Measurements from ENCODE around the gene CSMD2.

Gene CSMD2

GRCh38 chr1:33949570-33949969 is 215.5 kb downstream of the CSMD2 start:
- DNase-seq, result no peak

GRCh38 chr1:33948291-33948690 is 216.7 kb downstream of the CSMD2 start:
- DNase-seq, result no peak

- DNase-seq, result no peak
Observed at GRCh38 chr1:33946836-33947235, 218.2 kb downstream of the CSMD2 start.

- no peak for DNase-seq
Observed at GRCh38 chr1:33944846-33945245, 220.2 kb downstream of the CSMD2 start.

- no peak for DNase-seq
Observed at GRCh38 chr1:33943978-33944377, 221.1 kb downstream of the CSMD2 start.

- no peak for DNase-seq
Observed at GRCh38 chr1:33932871-33933270, 232.2 kb downstream of the CSMD2 start.

GRCh38 chr1:33931111-33931475 is 233.9 kb downstream of the CSMD2 start:
- no peak for DNase-seq

GRCh38 chr1:33930346-33931110 is 234.5 kb downstream of the CSMD2 start:
- DNase-seq, result no peak

- DNase-seq, result no peak
Observed at GRCh38 chr1:33928251-33928650, 236.8 kb downstream of the CSMD2 start.

GRCh38 chr1:33927721-33928120 is 237.3 kb downstream of the CSMD2 start:
- DNase-seq, result no peak

- DNase-seq, result no peak
Observed at GRCh38 chr1:33925586-33925985, 239.4 kb downstream of the CSMD2 start.

- no peak for DNase-seq
Observed at GRCh38 chr1:33921281-33921680, 243.7 kb downstream of the CSMD2 start.

- DNase-seq, result no peak
Observed at GRCh38 chr1:33918368-33918767, 246.7 kb downstream of the CSMD2 start.

GRCh38 chr1:33916786-33917185 is 248.2 kb downstream of the CSMD2 start:
- no peak for DNase-seq

GRCh38 chr1:33914531-33914930 is 250.5 kb downstream of the CSMD2 start:
- DNase-seq, result no peak

GRCh38 chr1:33908324-33908956 is 256.6 kb downstream of the CSMD2 start:
- DNase-seq, result no peak

- no peak for DNase-seq
Observed at GRCh38 chr1:33906156-33906555, 258.9 kb downstream of the CSMD2 start.

- no peak for DNase-seq
Observed at GRCh38 chr1:33905241-33905640, 259.8 kb downstream of the CSMD2 start.

GRCh38 chr1:33903210-33903589 is 261.8 kb downstream of the CSMD2 start:
- DNase-seq, result no peak

GRCh38 chr1:33902486-33903209 is 262.4 kb downstream of the CSMD2 start:
- DNase-seq, result no peak

GRCh38 chr1:33899746-33900145 is 265.3 kb downstream of the CSMD2 start:
- DNase-seq, result no peak

GRCh38 chr1:33898881-33899280 is 266.1 kb downstream of the CSMD2 start:
- no peak for DNase-seq

- no peak for DNase-seq
Observed at GRCh38 chr1:33898406-33898805, 266.6 kb downstream of the CSMD2 start.

GRCh38 chr1:33897092-33897725 is 267.8 kb downstream of the CSMD2 start:
- no peak for DNase-seq

Measured in NCI-H1105 treated with DMSO at 0.1 percent for 48 hours (cell line).